ENCODE measurements around the gene PTPRK.

PTPRK gene

GRCh38 chr6:128036808-128037570, 483.4 kb downstream of the PTPRK start:
- no peaks in the 10 kb centered on the region for H3K27me3 ChIP-seq (replicated peaks)
- in situ Hi-C loops (cut with HindIII; ENCODE audit: low pct_ligation_motif_present, low sequenced_read_pairs), result no loop called here
- no peaks in the 10 kb centered on the region for H3K36me3 ChIP-seq (replicated peaks)
- H3K4me3 ChIP-seq (ENCODE audit: low read depth, low read length), result no peak overlapping the region
- no peak overlapping the region for H3K27ac ChIP-seq
- DNase-seq, result no peak
- no peak for TF ChIP-seq CTCF (IDR thresholded peaks at IDR 0.05; ENCODE audit: low read depth, low read length, missing control alignments)

DNA sequence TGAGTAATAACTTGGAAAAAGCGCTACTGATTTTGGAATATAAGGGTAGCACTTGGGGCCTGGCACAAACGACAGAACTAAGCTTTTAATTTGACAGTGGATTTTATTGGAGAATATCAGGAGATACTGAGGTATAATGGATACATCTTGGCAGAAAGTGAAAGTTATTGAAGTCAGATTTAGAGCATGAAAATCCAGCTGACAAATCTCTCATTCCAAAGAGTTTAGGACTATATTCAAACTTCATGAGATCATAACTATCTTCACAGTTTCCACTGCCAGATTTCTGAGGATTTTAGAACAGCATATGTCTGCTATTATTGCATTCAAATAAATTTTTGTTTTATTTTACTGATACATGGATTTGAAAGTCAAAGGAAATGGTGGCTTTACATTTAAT, 487.2 kb downstream of the PTPRK start:
- H3K4me3 ChIP-seq (ENCODE audit: low read depth, low read length), result no peak overlapping the region
- DNase-seq, result no peak
- H3K27ac ChIP-seq, result no peak overlapping the region
- TF ChIP-seq CTCF (IDR thresholded peaks at IDR 0.05; ENCODE audit: low read depth, low read length, missing control alignments), result no peak
- H3K27me3 ChIP-seq (replicated peaks), result no peaks in the 10 kb centered on the region
- in situ Hi-C loops (cut with HindIII; ENCODE audit: low pct_ligation_motif_present, low sequenced_read_pairs), result no loop called here
- no peaks in the 10 kb centered on the region for H3K36me3 ChIP-seq (replicated peaks)

GRCh38 chr6:128032042-128032441, 488.4 kb downstream of the PTPRK start:
- H3K27ac ChIP-seq, result no peak overlapping the region
- in situ Hi-C loops (cut with HindIII; ENCODE audit: low pct_ligation_motif_present, low sequenced_read_pairs), result no loop called here
- TF ChIP-seq CTCF (IDR thresholded peaks at IDR 0.05; ENCODE audit: low read depth, low read length, missing control alignments), result no peak
- no peak overlapping the region for H3K4me3 ChIP-seq (ENCODE audit: low read depth, low read length)
- no peaks in the 10 kb centered on the region for H3K36me3 ChIP-seq (replicated peaks)
- no peaks in the 10 kb centered on the region for H3K27me3 ChIP-seq (replicated peaks)
- no peak for DNase-seq

- Histone ChIP-seq H3K4me3 (ENCODE audit: low read depth, low read length) (no peak overlapping the region), H3K27me3 (replicated peaks) (no peaks in the 10 kb centered on the region), H3K36me3 (replicated peaks) (no peaks in the 10 kb centered on the region), H3K27ac (no peak overlapping the region)
- in situ Hi-C loops (cut with HindIII; ENCODE audit: low pct_ligation_motif_present, low sequenced_read_pairs), result no loop called here
- TF ChIP-seq CTCF (IDR thresholded peaks at IDR 0.05; ENCODE audit: low read depth, low read length, missing control alignments), result no peak
- DNase-seq, result no peak
These were observed 490.6 kb downstream of the PTPRK start for GRCh38 chr6:128029826-128030225.

- no peaks in the 10 kb centered on the region for H3K27me3 ChIP-seq (replicated peaks)
- in situ Hi-C loops (cut with HindIII; ENCODE audit: low pct_ligation_motif_present, low sequenced_read_pairs), result no loop called here
- no peak for TF ChIP-seq CTCF (IDR thresholded peaks at IDR 0.05; ENCODE audit: low read depth, low read length, missing control alignments)
- no peaks in the 10 kb centered on the region for H3K36me3 ChIP-seq (replicated peaks)
- no peak overlapping the region for H3K27ac ChIP-seq
- DNase-seq, result no peak
- H3K4me3 ChIP-seq (ENCODE audit: low read depth, low read length), result no peak overlapping the region
These were observed 492.2 kb downstream of the PTPRK start for GRCh38 chr6:128028183-128028582.

DNA sequence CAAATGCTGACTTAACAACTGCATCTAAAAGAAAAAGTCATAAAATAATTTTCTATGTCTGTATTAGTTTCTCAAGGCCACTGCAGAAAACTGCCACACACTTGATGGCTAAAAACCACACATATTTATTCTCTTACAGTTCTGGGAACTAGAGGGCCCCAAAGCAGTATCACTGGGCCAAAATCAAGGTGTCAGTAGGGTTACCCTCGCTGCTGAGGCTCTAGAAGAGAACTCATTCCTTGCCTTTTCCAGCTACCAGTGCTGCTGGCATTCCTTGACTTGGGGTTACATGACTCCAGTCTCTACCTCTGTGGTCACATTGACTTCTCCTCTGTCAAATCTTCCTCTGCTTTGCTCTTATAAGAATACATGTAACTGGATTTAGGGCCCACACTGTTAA, 494.9 kb downstream of the PTPRK start:
- Histone ChIP-seq H3K27ac (no peak overlapping the region), H3K4me3 (ENCODE audit: low read depth, low read length) (no peak overlapping the region), H3K27me3 (replicated peaks) (no peaks in the 10 kb centered on the region), H3K36me3 (replicated peaks) (no peaks in the 10 kb centered on the region)
- TF ChIP-seq CTCF (IDR thresholded peaks at IDR 0.05; ENCODE audit: low read depth, low read length, missing control alignments), result no peak
- in situ Hi-C loops (cut with HindIII; ENCODE audit: low pct_ligation_motif_present, low sequenced_read_pairs), result no loop called here
- DNase-seq, result no peak
